Upper lobe of left lung (tissue), 6 donors: Measurements from ENCODE around the gene ATP6V0A1. TPM values are rescaled to one million over a fixed set of nuclear protein-coding genes. Genes with fewer than 3 reads are reported as not detected.
A peak's percentile ranks its signal among the peaks of the same experiment; 100 is the strongest.

Experiments used
- ATAC-seq, 2 donors: fragments of 200-7000 bp; cut with Tn5 transposase; one replicate each; pipeline ENCODE4 v1.9.1; 2022; ENCODE audit warnings: mild to moderate bottlenecking in 2 of 2, moderate library complexity in 2 of 2; ENCODE audit not compliant: low FRiP score in 2 of 2
- DNase-seq, 2 donors: peaks; one replicate each; pipeline ENCODE4 v3.0.0-alpha.2; 2019 to 2020
- H3K27ac ChIP-seq, 4 donors: fragments of 200-600 bp; sonication (generic); one replicate each; pipeline ENCODE4 v1.5.1; 2016 to 2019
- H3K27me3 ChIP-seq, 4 donors: fragments of 200-600 bp; sonication (generic); one replicate each; pipeline ENCODE4 v1.5.1; 2017 to 2019
- H3K36me3 ChIP-seq, 4 donors: fragments of 200-600 bp; sonication (generic); one replicate each; pipeline ENCODE4 v1.5.1; 2016 to 2019
- H3K4me1 ChIP-seq, 4 donors: fragments of 200-600 bp; sonication (generic); one replicate each; pipeline ENCODE4 v1.5.1; 2018 to 2019
- H3K4me3 ChIP-seq, 4 donors: fragments of 200-600 bp; sonication (generic); one replicate each; pipeline ENCODE4 v1.5.1; 2017 to 2019; ENCODE audit warnings: mild to moderate bottlenecking in 2 of 4, moderate library complexity in 1 of 4
- H3K9me3 ChIP-seq, 4 donors: fragments of 200-600 bp; sonication (generic); one replicate each; pipeline ENCODE4 v1.5.1; 2018 to 2019
- CTCF ChIP-seq, 6 experiments: fragments of 450-650 bp in 4 of 6; fragments of 200-600 bp in 2 of 6; sonication (generic) in 2 of 6; IDR thresholded peaks; one replicate each; pipeline ENCODE4 v1.5.1; 2016 to 2019; ENCODE audit warnings: antibody characterized with exemption in 6 of 6
- EP300 ChIP-seq, 4 donors: sonication (generic); formaldehyde crosslinking; IDR thresholded peaks; one replicate each; pipeline ENCODE4 v1.5.1; 2017; ENCODE audit warnings: antibody characterized with exemption in 4 of 4, control low read depth in 2 of 4
- POLR2A ChIP-seq, 4 donors: fragments of 450-650 bp; IDR thresholded peaks; one replicate each; pipeline ENCODE4 v1.5.1; 2016 to 2017; ENCODE audit warnings: antibody characterized with exemption in 4 of 4, mild to moderate bottlenecking in 2 of 4
- POLR2AphosphoS5 ChIP-seq, 2 donors: sonication (generic); formaldehyde crosslinking; IDR thresholded peaks; one replicate each; pipeline ENCODE4 v1.5.1; 2017; ENCODE audit warnings: antibody characterized with exemption in 2 of 2
- WGBS, 2 donors: methylation state at CpG; one replicate each; pipeline ENCODE4 v1.1.5; 2017 to 2018; 5-methylcytosine and 5-hydroxymethylcytosine counted together
- total RNA-seq, 6 donors: library from RNA; depleted of rRNA in 4 of 6; stranded (reverse); fragments of >200 nt in 4 of 6; gene quantifications; one replicate each; pipeline versions ENCODE4 v1.1.0 to v1.2.1, GENCODE V29; 2016 to 2021
- donor health status: DM: no; HTN: no; CAD: no; lungs with moderate emphysema.
- donor health status: DM: no; HTN: yes; CAD: no; lungs with severe emphysema.

The ATP6V0A1 gene
- total RNA-seq, 6 donors from 2014 or later = 68.3 to 212 (median 118) TPM

DNA sequence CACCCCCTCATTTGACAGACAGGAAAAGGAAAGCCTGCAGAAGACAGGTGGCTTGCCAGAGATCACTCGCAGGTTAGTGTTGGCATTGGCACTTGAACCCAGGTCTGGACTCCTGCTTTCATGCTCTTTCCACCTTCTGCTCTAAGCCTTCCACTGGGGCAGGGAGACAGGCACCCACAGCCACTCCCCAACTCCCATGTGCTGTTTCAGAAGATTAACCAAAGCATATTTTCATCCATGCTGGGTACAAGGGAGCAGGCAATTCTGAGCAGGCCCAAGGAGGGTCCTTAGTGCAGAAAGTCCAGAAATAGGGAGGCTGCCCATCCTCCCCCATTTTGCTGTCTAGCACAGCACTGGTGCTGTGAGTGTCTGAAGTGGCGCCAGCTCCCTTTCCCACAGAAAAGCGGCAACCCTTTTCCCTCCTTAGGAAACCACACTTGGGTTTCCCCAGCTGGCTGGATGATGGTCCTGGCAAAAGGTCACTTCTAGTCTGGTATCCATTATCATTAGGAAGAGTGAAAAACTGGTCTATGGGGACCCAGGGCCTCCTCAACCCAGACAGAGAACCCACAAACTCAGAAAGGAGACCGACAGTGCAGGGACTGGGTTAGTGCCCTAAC, 33.6 kb upstream of the ATP6V0A1 start:
- Histone ChIP-seq H3K27me3 (peaks cover 0 to 4% (median 2%) of the 10 kb centered on the region in 4 donors), H3K4me3 (no peak overlapping the region), H3K4me1 (peaks cover 17 to 49% (median 26%) of the 10 kb centered on the region in 4 donors), H3K9me3 (no peaks in the 10 kb centered on the region), H3K27ac (peak overlapping the region in 1 of 4 donors; percentile 32), H3K36me3 (no peaks in the 10 kb centered on the region)
- ATAC-seq (no peak), DNase-seq (no peak)
- 71 to 83% methylated on average over 4 of the region's 4 CpGs for WGBS, 2 donors
- no peak for TF ChIP-seq POLR2A (IDR thresholded peaks at IDR 0.05)
- no peak for TF ChIP-seq POLR2AphosphoS5 (IDR thresholded peaks at IDR 0.05)
- no peak for TF ChIP-seq EP300 (IDR thresholded peaks at IDR 0.05)
- no peak for TF ChIP-seq CTCF (IDR thresholded peaks at IDR 0.05)

GRCh38 chr17:42428141-42428944, 30.3 kb upstream of the ATP6V0A1 start:
- 29 to 42% methylated on average over 3 to 4 of the region's 4 CpGs for WGBS, 2 donors
- H3K9me3 ChIP-seq = no peaks in the 10 kb centered on the region
- TF ChIP-seq CTCF (IDR thresholded peaks at IDR 0.05) = peak; percentile 64 to 84 (median 76)
- peak in 1 of 2 donors; percentile 39 for TF ChIP-seq POLR2AphosphoS5 (IDR thresholded peaks at IDR 0.05)
- no peak for TF ChIP-seq EP300 (IDR thresholded peaks at IDR 0.05)
- no peak for TF ChIP-seq POLR2A (IDR thresholded peaks at IDR 0.05)
- H3K36me3 ChIP-seq = no peaks in the 10 kb centered on the region
- H3K27me3 ChIP-seq = no peaks in the 10 kb centered on the region
- H3K4me1 ChIP-seq = peaks cover 14 to 35% (median 20%) of the 10 kb centered on the region in 4 donors
- H3K4me3 ChIP-seq = no peak overlapping the region
- peak in 1 of 2 donors; percentile 76 for DNase-seq
- ATAC-seq = peak; percentile 83 to 84
- peak overlapping the region in 2 of 4 donors; percentile 2 to 48 for H3K27ac ChIP-seq

- H3K9me3 ChIP-seq = no peaks in the 10 kb centered on the region
- 74 to 82% methylated on average over 2 to 3 of the region's 3 CpGs for WGBS, 2 donors
- DNase-seq (no peak), ATAC-seq (no peak)
- no peaks in the 10 kb centered on the region for H3K27me3 ChIP-seq
- no peak for TF ChIP-seq CTCF (IDR thresholded peaks at IDR 0.05)
- TF ChIP-seq POLR2A (IDR thresholded peaks at IDR 0.05) = no peak
- peaks cover 6 to 27% (median 14%) of the 10 kb centered on the region in 4 donors for H3K4me1 ChIP-seq
- H3K27ac ChIP-seq = no peak overlapping the region
- H3K36me3 ChIP-seq = no peaks in the 10 kb centered on the region
- no peak overlapping the region for H3K4me3 ChIP-seq
Observed at GRCh38 chr17:42429726-42430447, 28.8 kb upstream of the ATP6V0A1 start.

DNA sequence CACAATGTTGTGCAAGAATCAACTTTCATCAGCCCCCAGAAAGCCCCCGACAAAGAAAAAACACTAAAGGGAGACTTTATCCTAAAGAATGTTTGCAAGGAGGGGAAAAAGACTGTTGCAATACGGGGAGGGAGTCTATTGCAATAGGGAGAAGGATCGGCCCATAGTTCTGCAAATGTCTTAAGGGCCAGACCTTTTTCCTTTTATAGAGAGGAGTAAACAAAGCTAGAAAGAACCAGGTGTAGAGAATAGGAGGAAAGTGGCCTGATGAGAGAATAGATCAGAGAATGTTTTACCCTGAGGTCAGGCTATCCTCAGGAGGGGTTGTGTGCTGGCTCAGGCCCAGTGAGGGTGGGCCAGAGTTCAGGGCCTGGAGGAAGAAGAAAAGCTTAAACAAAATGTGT, 26.9 kb upstream of the ATP6V0A1 start:
- DNase-seq (no peak), ATAC-seq (no peak)
- peaks cover 6 to 31% (median 17%) of the 10 kb centered on the region in 4 donors for H3K4me1 ChIP-seq
- no peaks in the 10 kb centered on the region for H3K36me3 ChIP-seq
- no peak for TF ChIP-seq POLR2A (IDR thresholded peaks at IDR 0.05)
- no peak for TF ChIP-seq EP300 (IDR thresholded peaks at IDR 0.05)
- no peak for TF ChIP-seq POLR2AphosphoS5 (IDR thresholded peaks at IDR 0.05)
- TF ChIP-seq CTCF (IDR thresholded peaks at IDR 0.05) = no peak
- 39 to 43% methylated on average over 3 of the region's 3 CpGs for WGBS, 2 donors
- peak overlapping the region in 3 of 4 donors; percentile 7 to 57 (median 13) for H3K27ac ChIP-seq
- no peaks in the 10 kb centered on the region for H3K9me3 ChIP-seq
- H3K27me3 ChIP-seq = no peaks in the 10 kb centered on the region
- no peak overlapping the region for H3K4me3 ChIP-seq
